Ishikawa (cell line): ENCODE data around the gene PCCA.

Experiments used
- CEBPB ChIP-seq: IDR thresholded peaks from 2 replicates; pipeline ENCODE4 v1.6.1; 2012
- CREB1 ChIP-seq: IDR thresholded peaks from 2 replicates; pipeline ENCODE4 v1.6.1; 2012; ENCODE audit warnings: low read depth
- EGR1 ChIP-seq: IDR thresholded peaks from 2 replicates; pipeline ENCODE4 v1.6.1; 2012
- EP300 ChIP-seq: IDR thresholded peaks from 2 replicates; pipeline ENCODE4 v1.6.1; 2012; ENCODE audit warnings: borderline replicate concordance
- FOXM1 ChIP-seq: IDR thresholded peaks from 2 replicates; pipeline ENCODE4 v1.6.1; 2012; ENCODE audit warnings: low read depth, borderline replicate concordance
- NFIC ChIP-seq: IDR thresholded peaks from 2 replicates; pipeline ENCODE4 v1.6.1; 2012
- RAD21 ChIP-seq: IDR thresholded peaks from 2 replicates; pipeline ENCODE4 v1.6.1; 2012; ENCODE audit warnings: low read depth
- TAF1 ChIP-seq: IDR thresholded peaks from 2 replicates; pipeline ENCODE4 v1.6.1; 2012; ENCODE audit warnings: low read depth, mild to moderate bottlenecking
- TCF12 ChIP-seq: IDR thresholded peaks from 2 replicates; pipeline ENCODE4 v1.6.1; 2012; ENCODE audit warnings: low read depth
- TEAD4 ChIP-seq: IDR thresholded peaks from 2 replicates; pipeline ENCODE4 v1.6.1; 2012
- YY1 ChIP-seq: IDR thresholded peaks from 2 replicates; pipeline ENCODE4 v1.6.1; 2012; ENCODE audit warnings: low read depth
- ZBTB7A ChIP-seq: IDR thresholded peaks from 2 replicates; pipeline ENCODE4 v1.6.1; 2012; ENCODE audit warnings: low read depth
- TF ChIP-seq, protein P1 (sequence below): IDR thresholded peaks from 2 replicates; pipeline ENCODE4 v1.6.1; 2012
- TF ChIP-seq, protein P2 (sequence below): IDR thresholded peaks from 2 replicates; pipeline ENCODE4 v1.6.1; 2012; ENCODE audit warnings: low read depth, mild to moderate bottlenecking
- TF ChIP-seq, protein P3 (sequence below): IDR thresholded peaks from 2 replicates; pipeline ENCODE4 v1.6.1; 2012

PCCA gene

DNA sequence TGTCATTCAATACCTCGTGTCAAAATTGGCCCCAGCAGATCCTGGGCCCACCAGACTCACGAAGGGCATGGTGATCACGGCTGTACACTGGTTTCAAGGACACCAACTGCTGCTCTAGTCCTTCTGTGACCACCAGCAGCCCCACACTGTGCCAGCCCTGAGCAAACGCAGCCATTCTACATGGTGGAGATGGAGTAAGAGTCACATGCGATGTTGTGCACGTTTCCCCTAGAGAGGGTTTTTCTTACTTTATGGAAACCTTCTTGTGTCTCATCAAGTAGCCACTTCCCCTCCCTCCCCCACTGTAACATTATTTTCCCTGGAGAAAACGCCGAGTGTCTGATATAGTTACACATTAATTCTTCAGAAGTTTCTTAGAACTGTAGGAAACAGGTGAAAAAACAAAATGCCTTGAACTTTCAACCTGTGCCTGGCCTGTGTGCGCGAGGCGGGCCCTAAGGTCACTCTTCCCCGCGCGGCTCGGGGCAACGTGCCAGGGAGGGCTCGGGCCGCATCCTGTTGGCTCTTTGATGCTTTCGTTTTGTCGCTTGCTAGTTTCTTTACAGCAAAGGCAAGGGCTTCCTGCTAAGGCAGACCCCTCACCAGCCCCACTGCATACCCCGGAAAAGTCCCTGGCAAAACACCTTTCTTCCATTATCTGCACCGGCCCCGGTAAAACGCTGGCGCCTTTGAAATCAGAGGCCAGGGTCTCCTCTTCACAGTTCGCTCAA is 455.1 kb downstream of the PCCA start:
- no peak for TF ChIP-seq YY1
- TF ChIP-seq, protein P1, sequence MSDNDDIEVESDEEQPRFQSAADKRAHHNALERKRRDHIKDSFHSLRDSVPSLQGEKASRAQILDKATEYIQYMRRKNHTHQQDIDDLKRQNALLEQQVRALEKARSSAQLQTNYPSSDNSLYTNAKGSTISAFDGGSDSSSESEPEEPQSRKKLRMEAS: no peak
- TF ChIP-seq EP300: no peak
- TF ChIP-seq TEAD4: no peak
- TF ChIP-seq, protein P2, sequence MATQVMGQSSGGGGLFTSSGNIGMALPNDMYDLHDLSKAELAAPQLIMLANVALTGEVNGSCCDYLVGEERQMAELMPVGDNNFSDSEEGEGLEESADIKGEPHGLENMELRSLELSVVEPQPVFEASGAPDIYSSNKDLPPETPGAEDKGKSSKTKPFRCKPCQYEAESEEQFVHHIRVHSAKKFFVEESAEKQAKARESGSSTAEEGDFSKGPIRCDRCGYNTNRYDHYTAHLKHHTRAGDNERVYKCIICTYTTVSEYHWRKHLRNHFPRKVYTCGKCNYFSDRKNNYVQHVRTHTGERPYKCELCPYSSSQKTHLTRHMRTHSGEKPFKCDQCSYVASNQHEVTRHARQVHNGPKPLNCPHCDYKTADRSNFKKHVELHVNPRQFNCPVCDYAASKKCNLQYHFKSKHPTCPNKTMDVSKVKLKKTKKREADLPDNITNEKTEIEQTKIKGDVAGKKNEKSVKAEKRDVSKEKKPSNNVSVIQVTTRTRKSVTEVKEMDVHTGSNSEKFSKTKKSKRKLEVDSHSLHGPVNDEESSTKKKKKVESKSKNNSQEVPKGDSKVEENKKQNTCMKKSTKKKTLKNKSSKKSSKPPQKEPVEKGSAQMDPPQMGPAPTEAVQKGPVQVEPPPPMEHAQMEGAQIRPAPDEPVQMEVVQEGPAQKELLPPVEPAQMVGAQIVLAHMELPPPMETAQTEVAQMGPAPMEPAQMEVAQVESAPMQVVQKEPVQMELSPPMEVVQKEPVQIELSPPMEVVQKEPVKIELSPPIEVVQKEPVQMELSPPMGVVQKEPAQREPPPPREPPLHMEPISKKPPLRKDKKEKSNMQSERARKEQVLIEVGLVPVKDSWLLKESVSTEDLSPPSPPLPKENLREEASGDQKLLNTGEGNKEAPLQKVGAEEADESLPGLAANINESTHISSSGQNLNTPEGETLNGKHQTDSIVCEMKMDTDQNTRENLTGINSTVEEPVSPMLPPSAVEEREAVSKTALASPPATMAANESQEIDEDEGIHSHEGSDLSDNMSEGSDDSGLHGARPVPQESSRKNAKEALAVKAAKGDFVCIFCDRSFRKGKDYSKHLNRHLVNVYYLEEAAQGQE: no peak
- no peak for TF ChIP-seq ZBTB7A
- TF ChIP-seq TCF12: no peak
- TF ChIP-seq FOXM1: no peak
- no peak for TF ChIP-seq TAF1
- TF ChIP-seq CEBPB: no peak
- TF ChIP-seq RAD21: no peak
- no peak for TF ChIP-seq EGR1
- TF ChIP-seq CREB1: no peak
- TF ChIP-seq, protein P3, sequence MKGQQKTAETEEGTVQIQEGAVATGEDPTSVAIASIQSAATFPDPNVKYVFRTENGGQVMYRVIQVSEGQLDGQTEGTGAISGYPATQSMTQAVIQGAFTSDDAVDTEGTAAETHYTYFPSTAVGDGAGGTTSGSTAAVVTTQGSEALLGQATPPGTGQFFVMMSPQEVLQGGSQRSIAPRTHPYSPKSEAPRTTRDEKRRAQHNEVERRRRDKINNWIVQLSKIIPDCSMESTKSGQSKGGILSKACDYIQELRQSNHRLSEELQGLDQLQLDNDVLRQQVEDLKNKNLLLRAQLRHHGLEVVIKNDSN: no peak
- no peak for TF ChIP-seq NFIC

DNA sequence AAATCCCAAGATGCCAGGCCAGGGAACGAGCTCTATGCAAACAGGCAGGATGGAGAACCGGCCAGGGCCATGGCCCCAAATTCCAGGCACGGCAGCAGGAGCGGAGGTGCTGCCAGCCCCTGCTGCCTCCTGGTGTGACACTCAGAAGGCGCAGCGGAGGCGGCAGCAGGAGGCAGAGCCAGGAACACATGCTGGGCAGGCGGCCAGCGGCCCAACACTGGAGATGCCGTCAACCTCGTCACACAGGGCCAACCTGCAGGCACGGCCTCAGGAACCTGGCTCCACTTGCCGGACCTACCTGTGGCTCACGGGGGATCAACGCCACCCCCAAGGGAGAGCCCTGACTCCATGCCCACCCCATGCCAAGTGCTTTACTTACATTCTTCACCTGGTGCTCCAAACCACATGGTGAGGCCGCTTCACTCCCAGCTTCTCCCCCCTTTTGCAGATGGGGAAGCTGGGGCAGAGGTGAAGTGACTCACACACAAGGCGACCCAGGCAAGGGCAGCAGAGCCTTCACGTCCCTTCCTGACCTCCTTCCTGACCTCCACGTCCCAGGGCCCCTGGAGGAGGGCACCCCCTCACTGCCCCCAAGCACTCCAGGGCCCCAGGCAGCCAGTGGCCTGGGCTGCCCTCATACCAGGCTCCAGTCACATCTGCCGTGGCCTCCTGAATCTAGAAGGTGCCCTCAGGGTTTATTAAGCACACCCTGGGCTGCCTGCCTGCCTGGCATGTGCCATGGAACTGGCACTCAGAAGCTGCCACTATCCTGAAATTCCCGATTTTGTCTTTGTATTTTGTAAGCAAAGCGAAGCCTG is 456.2 kb downstream of the PCCA start:
- TF ChIP-seq TEAD4 (peak; percentile 82), RAD21 (peak; percentile 24; the same call in 1 of the 2 replicates), TCF12 (peak; percentile 76), FOXM1 (no peak), EP300 (peak; percentile 72), ZBTB7A (no peak), CREB1 (no peak), YY1 (no peak; the same call in 1 of the 2 replicates), CEBPB (no peak), EGR1 (peak; percentile 79), TAF1 (no peak), NFIC (peak; percentile 93)
- TF ChIP-seq, protein P2: no peak
- TF ChIP-seq, protein P1: peak; percentile 97
- TF ChIP-seq, protein P3: no peak

DNA sequence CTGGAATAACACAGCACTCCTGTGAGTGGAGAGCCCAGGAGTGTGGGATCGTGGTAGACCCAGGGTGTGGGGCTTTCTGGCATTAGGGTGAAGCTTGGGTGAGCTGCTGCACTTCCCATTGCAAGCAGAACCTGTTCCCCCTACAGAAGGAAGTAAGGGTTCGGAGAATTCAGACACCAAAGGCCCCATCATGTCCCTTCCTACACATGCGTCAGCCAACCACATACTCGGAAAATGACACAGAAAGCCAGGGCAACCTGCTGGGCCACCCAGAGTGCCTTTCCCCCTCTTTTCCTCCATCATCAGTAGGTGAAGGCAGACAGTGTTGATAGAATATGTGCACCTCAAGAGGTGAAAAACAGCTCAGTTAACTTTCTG is 456.8 kb downstream of the PCCA start:
- TF ChIP-seq TEAD4: no peak
- TF ChIP-seq, protein P2: no peak
- TF ChIP-seq ZBTB7A: no peak
- TF ChIP-seq CREB1: no peak
- TF ChIP-seq EP300: no peak
- no peak for TF ChIP-seq NFIC
- TF ChIP-seq, protein P1: no peak
- no peak for TF ChIP-seq FOXM1
- no peak for TF ChIP-seq CEBPB
- TF ChIP-seq TAF1: no peak
- TF ChIP-seq, protein P3: no peak
- TF ChIP-seq YY1: no peak
